Liver (tissue), 3 donors: ENCODE results near the gene CFAP100.

Experiments used
- CTCF ChIP-seq: fragments of 150-350 bp; IDR thresholded peaks from 2 replicates; pipeline ENCODE4 v1.5.1; 2017; ENCODE audit warnings: improper control_type of control experiment, low read depth, low read length; ENCODE audit not compliant: missing input control
- RXRA ChIP-seq, 2 donors: IDR thresholded peaks; 2 replicates each; pipeline ENCODE4 v1.6.1; 2017 to 2018; ENCODE audit warnings: antibody characterized with exemption in 2 of 2, mild to moderate bottlenecking in 1 of 2
- donor health status: healthy.
- donor health status: healthy.

GRCh38 chr3:126456766-126457388 is 62.2 kb downstream of the CFAP100 start:
- TF ChIP-seq CTCF (no peak), RXRA (IDR thresholded peaks at IDR 0.05) (no peak)
